HG02798 (cell line): ENCODE results near the gene NCK2.

Experiments used
- ATAC-seq: cut with Tn5 transposase; IDR thresholded peaks from one replicate; pipeline ENCODE4 v1.9.1; 2021; ENCODE audit warnings: mild to moderate bottlenecking; ENCODE audit not compliant: unreplicated experiment, poor library complexity

NCK2 gene

DNA sequence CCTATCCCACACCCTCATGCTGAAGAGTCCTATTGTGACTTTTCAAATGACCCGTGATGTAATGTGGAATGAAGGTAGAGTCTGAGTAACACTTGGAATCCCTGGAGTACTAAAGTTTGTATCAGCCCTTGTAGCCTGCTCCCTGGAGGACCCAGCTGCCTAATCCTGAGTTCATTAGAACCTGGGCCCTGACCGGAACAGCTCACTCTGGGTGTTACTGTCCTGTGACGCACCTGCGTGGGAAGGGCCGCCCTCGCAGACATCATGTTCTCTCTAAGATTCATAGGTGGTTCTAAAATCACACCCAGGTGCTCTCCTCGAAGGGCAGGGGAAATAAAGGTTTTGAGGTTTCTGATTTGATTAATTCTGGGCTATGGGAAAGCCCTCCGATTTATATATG, 62.3 kb downstream of the NCK2 start:
- no peak for ATAC-seq

DNA sequence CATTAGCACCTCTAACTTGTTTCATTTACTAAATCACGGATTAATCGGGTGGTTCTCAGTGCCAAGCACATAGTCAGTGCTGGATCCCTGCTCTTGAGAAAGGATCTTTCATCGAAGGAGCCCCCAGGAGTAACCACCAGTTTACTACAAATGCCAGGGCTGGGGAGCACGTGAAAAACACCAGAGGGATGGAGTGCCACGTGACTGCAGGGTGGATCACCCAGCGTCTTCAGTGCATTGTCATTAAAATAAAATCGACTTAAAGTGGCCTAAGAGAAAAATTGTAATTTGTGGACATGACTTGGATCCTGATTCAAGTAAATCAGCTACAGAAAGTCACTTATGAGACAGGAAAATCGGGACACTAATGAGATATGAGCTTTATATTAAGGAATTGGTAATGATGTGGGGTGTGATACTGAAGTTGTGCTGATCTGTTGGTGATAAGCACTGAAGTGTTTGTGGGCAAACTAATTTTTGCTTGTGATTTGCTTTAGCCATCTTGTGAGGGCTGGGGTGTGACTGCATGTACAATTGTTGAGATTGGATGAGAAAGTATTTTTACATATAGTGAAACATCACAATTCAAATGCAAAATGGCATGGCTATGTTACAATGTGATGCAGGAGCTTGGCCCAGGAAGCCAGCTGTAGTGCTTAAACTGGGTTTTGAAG, 63.8 kb downstream of the NCK2 start:
- no peak for ATAC-seq

DNA sequence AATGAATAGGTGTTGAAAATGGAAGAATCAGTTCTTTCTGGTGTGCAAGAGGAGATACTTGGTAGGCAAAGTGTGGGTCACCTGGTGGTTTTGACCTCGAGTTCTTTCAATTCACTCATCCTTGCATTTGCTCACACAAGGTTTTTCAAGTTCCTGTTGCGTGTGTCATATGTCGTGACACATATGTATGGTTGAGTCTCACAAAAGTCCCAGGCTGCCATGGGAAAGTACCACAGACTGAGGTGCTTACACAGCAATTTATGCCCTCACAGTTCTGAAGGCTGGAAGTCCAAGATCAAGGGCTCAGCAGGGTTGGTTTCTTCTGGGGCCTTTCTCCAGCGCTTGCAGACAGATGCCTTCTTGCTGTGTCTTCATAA, 64.4 kb downstream of the NCK2 start:
- peak; percentile 40 for ATAC-seq

DNA sequence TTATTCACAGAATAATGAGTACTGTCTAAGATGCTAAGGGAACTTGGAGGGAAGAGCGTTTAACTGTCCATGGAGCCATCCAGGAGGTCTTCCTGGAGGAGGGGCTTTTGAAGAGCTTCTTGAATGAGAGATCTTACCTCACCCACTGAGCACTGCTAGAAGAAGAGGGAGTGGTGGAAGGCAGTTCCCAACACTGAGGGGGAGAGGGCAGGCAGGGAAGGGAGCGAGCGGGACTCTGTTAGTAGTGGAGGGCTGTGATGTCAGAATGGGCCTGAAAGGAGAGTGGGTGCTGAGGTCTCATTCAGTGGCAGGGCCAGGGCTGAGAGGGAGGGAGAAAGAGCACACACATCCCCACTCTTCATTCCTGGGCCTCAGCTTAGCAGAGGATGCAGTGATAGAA, 65.0 kb downstream of the NCK2 start:
- ATAC-seq, result no peak

DNA sequence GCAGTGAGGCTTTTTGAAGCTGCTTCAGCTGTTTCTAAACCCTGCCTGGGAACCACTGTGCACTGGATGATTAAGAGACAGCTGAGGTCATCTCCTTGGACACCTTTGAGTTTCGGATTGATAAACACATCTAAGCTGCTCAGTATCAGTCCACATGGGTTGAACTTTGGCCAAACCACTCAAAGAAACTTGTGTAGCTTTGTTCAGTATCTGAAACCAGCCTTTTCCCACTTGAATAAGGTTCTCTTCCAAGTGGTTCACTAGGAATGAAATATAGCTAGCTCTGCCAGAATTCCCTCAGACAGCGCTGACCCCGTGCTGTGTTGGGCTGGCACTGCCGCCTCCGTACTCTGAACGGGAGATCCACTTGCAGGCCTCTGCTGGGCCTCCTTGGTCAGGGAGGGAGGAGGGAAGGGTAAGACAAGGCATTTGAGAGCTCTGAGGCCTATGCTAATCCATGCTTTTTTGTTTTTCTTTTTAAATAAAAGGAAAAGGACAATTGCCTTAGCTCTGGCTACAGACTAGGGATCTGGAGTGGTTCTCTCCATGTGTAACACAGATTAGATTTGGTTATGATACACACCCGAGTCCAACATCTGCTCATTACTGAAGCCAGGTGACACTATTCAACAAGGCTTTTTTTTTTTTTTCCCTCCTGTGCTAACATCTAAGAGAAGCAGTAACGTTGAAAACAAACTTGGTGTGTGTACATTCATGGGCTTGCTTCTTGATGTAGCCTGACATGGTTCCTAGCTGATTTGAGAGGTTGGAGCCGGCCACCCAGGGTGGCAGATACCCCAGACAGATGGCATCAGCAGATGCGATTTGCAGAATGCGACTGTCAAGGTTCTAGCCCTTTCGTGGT, 67.7 kb downstream of the NCK2 start:
- peak; percentile 97 for ATAC-seq

DNA sequence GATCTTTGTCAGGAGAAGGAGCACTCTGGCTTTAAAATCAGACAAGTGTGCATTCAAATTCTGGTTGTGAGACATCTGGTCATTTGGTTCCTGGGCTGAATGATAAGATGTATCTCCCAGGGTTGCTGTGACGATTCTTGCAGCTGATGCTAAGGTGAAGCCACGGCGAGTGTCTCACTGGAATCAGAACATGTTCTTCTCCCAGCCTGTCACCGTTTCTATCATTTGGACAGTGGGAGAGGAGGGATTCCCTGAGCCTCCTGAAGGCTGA, 68.3 kb downstream of the NCK2 start:
- ATAC-seq, result no peak

DNA sequence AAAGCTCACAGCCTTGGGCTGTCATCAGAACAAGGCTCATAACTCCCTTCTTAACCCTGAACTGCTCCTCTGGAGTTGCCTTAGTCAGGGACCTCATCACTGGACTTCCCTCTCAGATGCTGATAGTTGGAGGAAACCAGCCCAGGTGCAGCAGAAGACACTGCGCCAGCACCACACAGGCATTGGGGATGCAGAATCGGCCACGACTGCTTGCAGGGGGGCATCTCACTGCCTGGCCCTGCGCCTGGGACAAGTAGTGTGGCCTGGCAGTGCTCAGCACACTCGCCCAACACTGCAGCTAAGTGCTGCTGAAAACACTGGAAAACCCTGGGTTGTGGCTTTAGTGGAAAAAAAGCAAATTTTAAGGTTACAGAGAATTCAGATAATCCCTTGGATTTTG, 68.7 kb downstream of the NCK2 start:
- no peak for ATAC-seq

DNA sequence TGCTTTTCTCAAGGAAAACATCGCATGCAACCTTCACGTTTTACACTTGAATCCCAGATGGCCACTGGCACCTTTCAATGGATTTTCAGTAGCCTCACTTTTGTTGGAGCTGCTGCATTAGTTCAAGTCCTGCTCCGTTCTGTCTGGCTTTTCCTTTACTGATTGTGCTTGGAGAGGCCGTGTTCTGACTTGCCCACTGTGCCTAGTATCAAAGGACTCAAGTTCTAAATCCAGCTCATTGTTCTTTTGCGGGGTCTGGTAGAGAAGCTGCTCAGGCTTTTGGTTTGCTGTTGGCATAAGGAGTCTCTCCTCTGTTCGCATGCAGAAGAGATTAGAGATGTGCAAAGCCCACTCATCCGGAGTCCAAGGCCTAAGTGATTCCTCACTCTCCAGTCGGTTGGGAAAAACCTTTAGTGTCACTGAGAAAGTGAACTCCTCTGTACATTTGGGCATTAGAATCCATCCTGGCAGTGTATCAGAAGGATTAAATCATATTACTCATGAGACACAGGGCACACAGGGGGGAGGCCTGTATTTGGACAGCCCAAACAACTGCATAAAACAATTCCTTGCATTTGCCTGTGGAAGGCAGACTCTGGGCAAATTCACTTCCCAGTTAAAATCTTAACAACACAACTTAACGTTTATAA, 69.7 kb downstream of the NCK2 start:
- no peak for ATAC-seq

DNA sequence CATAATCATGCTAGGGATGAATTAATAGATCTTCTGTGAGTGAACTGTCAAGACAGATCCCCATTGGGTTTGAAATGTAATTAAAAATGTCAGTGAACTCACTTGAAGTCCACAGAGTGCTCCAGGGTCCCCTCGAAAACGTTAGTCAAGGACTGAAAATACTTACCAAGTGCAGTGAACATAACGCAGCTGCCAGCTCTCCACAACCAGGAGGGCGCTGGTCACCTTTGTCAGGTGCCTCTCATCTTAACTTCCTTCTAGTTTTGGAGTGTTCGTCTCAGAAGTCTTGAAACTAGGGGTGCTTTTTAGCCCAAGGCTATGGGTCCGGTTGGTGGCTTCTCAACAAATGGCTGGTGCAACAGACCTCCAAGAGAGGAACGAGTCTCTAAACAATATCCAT, 70.7 kb downstream of the NCK2 start:
- ATAC-seq, result no peak

DNA sequence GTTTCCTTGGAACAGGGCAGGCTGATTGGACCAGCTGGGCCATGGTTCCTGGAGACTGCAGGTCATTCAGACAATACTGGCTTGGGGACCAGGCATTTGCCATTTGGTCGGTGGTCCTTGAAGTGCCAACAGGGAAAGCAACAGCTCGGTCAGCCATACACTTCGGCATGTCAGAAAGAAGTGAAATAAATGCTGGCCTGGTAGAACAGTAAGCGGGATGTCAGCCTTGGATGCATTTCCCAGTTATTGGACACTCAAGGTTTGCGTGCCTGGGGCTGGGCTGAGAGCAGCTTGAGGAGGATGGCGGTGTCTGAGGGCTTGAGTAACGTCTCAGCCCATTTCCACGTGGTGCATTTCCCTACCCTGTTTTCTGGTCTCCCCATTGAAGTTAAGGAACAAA, 75.4 kb downstream of the NCK2 start:
- no peak for ATAC-seq

DNA sequence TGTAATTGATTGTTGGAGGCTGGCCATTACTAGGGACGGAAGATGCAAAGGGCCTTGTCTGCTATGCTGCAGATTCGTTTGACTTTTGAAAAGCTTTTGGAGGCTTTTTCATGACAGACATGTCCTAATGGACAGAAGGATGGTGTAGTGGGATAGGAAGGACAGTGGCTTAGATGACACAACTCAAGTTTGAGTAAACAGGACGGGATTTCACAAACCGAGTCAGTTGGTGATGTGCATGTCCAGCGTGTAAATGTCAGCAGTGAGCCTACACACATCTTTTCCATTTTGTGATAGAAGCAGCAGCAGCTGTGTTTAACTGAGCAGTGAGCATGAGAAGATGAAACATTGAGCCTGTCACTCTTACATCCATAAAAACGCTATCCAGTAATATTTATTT, 76.0 kb downstream of the NCK2 start:
- no peak for ATAC-seq

DNA sequence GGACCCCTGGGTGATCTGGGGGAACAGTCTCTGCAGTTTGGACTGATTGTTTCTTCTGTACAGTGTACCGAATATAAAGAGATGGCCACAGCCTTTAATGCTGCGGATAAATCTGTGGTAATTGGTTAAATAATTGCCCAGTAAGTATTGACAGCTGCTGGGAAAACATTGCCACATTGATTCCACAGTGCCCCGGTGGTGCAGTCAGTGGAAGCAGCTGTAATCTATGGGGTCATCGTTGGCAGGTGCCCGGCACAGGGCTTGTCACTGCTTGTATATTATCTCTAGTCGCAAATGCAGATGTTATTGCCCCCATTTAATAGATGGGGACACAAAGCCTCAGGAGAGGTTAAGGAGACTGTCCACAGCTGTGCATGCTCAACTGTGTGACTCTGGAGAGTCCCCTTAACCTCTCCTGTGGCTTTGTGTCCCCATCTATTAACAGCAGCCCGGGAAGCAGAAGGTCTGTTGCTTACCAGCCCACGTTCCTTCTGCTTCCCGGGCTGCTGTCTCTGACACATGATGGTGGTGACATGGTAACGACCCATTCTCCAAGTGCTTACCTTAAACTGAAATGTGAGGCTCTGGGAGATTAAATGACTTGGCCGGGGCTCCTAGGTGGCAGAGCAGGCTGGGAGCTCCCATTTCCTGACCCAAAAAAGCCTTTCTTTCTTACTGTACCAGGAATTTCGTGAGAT, 76.9 kb downstream of the NCK2 start:
- ATAC-seq, result no peak

DNA sequence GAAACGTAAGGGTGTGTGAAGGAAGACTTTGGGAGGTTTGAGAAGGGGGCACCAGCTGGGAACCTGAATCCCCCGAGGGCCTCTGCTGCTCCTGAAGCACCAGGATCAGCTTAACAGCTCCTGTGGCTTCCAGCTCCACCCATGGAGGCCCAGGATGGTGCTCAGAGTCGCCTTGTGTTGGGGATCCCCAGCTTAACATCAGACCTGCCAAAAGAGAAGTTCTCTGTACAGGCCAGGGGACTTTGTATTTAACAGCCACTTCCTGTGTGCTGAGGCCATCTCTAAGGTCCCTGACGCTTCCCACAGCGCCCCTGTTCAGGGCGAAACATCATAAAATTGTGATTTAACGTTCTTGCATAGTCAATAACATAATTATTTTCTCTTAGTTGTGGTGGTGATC, 77.5 kb downstream of the NCK2 start:
- peak; percentile 90 for ATAC-seq

DNA sequence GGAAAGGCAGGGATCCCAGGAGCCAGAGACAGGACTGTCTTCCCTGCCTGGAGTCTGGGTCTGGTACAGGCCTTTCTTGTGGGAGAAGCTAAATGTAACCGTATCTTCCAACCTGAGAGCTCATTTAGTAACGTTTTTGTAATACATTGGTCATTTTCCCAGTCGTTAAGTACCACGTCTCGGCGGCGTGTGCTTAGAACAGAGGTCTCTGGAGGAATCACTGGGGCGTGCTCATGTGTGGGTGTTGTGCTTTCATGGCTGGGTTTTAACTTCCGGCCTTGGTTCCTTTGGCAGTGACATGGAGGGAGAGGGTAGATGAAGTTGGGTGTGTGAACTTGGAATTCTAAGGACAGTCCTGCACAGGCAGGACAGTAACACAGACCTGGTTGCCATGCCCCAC, 79.7 kb downstream of the NCK2 start:
- no peak for ATAC-seq

DNA sequence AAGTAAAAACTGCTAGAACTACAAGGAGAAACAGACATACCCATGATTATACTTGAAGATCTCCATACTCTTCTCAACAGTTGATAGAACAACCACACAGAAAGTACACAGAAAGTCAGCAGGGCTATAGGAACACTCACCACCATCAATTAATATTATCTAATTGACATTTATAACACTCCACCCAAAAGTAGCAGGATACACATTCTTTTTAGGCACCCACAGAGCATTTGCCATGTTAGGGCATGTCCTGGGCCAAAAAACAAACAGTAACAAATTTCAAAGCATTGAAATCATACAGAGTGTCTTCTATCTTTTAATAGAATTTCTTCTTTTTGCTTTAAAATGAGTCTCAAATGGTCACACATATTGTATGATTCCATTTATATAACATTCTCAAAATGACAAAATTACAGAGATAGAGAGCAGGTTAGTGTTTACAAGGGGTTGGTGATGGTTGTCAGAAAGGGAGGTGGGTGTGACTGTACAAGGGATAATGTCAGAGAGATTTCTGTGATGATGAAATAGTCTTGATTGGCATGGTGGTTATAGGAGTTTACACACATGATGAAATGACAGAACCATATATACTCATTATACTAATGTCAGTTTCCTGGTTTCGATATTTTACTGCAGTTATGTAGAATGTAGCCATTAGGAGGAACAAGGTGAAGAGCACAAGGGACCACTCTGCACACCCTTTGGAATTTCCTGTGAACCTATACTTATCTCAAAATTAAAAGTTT, 82.8 kb downstream of the NCK2 start:
- no peak for ATAC-seq

DNA sequence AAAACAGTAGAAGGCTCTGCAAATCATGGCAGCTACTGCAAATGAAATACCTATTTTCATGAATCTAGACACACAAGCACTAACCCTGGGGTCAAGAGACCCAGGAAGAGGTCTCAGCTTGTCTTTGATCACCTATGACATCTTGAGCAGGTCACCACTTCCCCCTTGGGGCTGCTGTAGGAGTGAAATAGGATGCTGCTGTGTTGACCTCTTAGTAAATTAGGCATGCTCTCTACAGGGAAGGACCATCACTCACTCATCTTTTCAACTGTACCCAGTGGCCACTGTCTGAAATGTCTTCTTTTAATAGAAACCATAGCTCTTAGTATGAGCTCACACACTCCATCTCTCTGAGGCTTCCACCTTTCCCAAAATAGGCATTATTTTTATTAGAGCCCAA, 83.8 kb downstream of the NCK2 start:
- ATAC-seq, result no peak

DNA sequence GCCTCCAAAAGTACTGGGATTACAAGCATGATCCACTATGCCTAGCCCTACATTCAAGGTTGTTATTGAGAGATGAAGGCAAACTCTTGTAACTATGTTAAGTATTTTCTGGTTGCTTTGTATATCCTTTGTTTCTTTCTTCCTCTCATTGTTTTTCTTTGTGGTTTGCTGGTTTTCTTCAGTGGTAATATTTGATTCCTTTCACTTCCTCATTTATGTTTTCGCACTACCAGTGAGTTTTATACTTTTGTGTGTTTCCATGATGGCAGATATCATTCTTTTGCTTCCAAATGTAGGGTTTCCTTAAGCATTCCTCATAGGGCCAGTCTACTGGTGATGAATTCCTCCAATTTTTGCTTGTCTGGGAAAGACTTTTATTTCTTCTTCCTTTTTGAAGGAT, 90.2 kb downstream of the NCK2 start:
- ATAC-seq, result peak; percentile 83

DNA sequence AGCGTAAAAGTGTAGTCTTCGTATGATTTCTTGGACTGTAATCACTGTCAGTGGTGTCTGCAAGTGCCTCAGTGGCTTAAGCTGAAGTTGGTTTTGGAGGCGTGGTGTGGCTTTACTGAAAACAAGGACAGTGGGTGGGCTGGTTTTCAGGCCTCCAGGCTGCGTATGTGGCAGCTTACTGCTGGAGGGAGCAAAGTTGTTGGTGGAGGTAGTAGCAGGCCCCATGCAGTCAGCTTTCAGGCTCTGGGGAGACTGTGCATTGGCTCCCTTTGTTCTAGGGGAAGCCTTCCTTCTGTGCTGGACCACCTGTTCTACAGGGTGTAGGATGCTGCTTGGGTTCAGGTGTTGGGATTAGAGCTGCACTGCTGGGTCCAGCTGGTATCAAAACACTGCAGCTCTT, 91.6 kb downstream of the NCK2 start:
- ATAC-seq, result no peak

DNA sequence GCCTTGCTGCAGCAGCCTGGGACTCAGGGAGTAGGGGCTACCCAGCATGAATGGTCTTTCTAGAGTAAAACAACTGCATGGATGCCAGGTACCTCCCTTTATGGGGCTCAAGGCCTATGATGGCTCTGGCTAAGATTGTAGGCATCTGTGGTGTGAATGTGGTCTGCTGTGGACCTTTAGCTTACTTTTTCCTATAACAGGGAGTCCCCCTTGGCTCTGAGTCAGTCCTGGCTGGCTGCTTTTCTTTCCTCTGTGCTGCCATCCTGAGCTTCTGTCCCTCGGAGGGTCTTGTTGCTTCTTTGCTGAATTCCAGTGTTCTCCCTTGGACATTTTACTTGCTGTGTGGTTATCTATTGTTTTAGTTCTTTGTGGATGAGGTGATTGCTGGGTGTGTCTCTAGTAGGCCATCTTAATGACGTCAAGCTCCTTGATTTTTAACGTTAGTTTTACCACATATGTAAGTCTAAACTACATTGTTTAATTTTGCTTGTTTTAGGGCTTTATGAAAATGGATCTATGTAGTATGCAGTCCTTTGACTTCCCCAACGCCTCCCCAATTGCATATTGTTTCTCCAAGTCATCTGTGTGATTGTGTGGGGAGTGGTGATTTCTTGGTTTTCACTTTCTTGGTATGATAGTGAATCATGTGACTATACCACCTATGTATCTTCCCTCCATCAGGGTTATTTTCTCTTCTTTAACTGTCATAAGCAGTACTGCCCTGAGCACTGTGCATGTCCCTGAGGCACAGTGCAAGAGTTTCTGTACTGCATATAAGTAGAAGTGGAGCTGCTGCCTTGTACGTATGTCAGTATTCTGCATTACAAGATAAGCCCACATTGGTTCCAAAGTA, 92.4 kb downstream of the NCK2 start:
- ATAC-seq, result no peak

DNA sequence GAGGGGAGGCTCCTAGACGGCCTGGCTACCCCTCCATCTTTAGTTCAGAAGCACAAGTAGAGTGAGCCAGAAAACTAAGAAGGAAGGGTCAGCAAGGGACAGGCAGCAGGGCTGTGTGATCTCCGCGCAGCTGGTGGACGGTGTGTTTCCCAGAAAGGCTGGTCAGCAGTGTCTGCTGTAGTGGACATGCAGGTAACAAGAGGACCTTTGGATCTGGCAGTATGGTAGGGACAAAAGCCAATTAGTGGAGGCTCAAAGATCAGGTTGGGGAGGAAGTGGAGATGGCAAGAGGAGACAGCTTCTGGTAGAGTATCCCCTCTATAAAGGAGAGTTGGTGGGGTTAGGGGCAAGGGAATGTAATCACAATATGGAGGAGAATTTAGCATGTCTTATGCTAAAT, 95.1 kb downstream of the NCK2 start:
- no peak for ATAC-seq
